GM12875 (cell line): Measurements from ENCODE around the gene ZNF488.

Experiments
- H3K4me3 ChIP-seq: one replicate; pipeline ENCODE4 v1.5.1; 2011; ENCODE audit warnings: low read depth, low read length, control low read depth
- TF ChIP-seq, protein P1 (sequence below): IDR thresholded peaks from 2 replicates; pipeline ENCODE4 v1.5.1; 2011; ENCODE audit warnings: low read depth, mild to moderate bottlenecking, control low read depth, inconsistent platforms, low read length, moderate library complexity, borderline replicate concordance; ENCODE audit not compliant: insufficient read depth

Gene ZNF488

DNA sequence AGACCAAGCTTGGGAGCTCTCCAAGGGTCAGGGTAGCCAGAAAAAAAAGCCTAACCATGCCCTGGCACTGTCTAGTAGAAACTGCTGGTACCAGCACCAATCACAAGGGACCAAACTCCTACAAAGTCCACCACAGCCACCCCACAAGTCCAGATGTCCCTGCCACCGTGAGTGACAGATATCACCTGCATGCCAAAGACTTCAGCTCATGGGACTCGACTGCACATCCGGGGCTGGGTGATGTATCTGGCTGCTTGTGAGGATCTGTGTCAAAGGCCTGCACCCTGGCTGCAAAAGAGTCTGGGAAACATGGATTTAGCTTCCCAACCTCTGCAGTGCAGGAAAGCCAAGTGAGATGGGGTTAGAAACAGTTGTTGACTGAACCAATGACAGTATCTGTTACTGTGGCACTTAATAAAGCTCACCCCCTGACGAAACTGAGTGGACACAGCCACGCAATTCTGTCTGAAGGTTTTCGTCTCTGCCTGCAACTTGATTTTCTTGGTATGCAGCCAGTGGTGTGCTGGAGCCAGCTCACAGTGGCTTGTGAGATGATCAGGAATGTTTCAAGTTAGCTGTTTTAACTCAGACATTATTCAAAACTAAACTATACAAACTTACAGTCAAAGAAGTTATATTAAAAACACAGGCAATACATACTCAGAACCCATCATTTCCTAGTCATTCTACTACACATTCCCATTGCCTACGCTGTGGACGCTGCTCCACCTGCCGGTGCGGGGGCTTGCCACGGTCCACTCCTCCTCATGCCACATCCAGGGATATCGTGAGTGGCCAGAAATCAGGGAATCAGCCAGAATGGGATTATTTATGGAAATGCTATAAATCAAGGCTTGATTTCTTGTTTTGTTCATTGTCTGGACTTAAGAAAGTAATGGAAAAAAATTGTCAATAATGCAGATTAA is 9.2 kb downstream of the ZNF488 start:
- H3K4me3 ChIP-seq: no peak overlapping the region
- TF ChIP-seq, protein P1, sequence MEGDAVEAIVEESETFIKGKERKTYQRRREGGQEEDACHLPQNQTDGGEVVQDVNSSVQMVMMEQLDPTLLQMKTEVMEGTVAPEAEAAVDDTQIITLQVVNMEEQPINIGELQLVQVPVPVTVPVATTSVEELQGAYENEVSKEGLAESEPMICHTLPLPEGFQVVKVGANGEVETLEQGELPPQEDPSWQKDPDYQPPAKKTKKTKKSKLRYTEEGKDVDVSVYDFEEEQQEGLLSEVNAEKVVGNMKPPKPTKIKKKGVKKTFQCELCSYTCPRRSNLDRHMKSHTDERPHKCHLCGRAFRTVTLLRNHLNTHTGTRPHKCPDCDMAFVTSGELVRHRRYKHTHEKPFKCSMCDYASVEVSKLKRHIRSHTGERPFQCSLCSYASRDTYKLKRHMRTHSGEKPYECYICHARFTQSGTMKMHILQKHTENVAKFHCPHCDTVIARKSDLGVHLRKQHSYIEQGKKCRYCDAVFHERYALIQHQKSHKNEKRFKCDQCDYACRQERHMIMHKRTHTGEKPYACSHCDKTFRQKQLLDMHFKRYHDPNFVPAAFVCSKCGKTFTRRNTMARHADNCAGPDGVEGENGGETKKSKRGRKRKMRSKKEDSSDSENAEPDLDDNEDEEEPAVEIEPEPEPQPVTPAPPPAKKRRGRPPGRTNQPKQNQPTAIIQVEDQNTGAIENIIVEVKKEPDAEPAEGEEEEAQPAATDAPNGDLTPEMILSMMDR: no peak

DNA sequence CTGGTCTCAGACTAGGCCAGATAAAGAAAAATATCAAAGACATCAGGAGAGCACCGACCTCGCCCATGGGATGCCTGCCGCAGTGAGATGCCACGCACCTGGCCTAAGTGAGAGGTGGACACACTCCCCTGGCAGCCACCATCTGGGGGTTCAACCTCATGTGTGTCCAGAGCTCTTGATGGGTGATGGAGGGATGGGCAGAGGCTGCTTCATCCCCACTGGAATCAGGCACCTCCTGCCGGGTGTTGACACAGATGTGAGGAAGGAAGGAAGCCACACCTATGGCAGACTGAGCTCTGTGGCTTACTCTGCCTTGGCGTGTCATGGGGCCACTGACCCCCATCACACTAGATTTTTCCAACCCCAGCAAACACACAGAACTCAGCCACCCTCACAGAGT is 11.4 kb downstream of the ZNF488 start:
- TF ChIP-seq, protein P1: no peak
- no peak overlapping the region for H3K4me3 ChIP-seq

DNA sequence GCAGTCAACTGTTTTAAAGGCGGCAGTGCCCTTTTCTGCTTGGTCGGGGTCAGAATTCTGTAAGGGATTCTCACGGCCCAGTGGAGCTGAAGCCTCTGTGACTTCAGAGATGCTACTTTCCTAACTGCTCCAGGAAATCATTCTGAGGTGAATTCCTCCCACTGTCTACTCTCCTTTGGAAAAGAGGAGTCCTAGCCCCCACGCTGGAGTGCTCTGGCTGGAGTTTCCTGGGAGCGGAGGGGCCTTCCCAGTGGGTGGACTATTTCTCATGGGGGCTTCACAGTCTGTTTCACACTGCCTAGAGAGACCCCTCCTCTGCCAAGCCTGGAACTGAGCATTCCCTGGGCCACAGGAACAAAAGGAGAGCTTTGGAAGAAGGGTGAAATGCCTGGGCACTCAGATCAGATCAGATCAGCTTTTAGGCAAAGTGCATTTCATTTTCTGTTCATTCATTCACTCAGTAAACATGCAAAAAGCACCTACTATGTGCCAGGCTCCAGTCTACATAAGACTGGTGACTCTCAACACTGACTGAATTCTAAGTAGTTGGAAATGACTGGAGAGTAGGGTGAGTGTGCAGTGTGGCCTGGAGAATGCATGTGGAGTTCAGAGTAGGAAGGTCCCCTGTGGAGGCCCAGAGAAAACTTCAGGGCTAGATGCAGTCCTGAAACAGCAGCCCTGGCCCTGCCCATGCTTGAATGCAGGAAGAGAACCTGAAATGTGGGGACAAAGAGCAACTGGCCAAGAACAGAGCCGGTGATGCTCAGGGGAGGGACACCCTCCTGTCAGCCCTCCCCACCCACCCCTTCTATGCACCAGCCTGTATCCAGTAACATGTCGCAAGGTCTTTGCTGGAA is 12.2 kb downstream of the ZNF488 start:
- TF ChIP-seq, protein P1: no peak

DNA sequence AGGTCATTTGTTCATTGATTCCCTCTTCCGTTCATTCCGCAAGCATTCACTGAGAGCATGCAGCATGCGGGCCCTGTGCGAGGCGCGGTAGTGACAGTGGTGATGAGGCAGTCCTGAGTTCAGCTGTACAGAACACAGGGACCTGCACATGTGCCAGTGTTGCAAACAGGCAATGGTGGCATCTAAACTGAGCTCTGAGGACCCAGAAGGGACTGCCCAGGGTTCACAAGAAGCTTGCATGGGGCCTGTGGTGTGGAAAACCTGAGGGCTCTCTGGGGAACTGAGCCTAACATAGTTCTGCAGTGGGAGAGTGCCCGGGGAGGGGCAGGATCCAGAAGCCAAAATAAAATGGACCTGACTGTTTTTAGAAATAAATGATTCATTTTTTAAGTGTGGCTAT is 13.2 kb downstream of the ZNF488 start:
- TF ChIP-seq, protein P1: no peak
- no peak overlapping the region for H3K4me3 ChIP-seq

More for the DNA sequence above, 12.2 kb downstream of the ZNF488 start:
- H3K4me3 ChIP-seq: no peak overlapping the region

DNA sequence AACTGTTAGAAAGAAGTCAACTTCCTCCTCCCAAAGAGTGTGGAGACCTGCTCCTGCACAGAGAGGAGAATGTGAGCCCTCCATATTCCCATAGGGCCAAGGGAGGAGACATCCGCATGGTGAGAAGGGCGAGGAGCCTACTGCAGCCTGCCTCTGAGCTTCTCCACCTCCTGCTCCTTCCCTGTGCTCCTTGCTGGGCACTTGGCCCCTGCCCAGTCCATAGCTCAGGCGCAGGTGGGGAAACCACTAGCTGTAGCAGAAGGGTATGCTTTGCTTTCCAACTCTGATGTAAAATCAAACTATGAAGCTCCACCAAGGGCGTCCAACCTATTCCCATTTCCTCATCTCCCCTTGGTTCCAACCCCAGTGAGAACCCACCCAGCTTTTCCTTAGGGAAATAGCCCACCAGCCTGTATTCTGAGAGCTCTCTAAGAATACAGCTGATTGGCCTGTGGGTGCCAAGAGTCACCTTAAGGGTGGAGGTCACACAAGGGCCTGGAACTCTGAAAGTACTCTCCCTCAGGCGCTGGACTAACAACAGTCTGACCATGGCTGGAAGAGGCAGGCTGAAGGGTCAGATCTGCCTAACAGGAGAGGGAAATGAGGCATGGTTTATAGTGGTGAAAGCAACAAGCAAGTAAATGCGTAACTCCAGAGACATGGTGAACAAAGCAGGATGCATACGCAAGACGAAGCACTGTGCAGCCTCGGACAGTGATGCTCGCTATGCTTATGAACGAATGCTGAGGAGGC is 13.9 kb downstream of the ZNF488 start:
- no peak overlapping the region for H3K4me3 ChIP-seq
- TF ChIP-seq, protein P1: no peak

DNA sequence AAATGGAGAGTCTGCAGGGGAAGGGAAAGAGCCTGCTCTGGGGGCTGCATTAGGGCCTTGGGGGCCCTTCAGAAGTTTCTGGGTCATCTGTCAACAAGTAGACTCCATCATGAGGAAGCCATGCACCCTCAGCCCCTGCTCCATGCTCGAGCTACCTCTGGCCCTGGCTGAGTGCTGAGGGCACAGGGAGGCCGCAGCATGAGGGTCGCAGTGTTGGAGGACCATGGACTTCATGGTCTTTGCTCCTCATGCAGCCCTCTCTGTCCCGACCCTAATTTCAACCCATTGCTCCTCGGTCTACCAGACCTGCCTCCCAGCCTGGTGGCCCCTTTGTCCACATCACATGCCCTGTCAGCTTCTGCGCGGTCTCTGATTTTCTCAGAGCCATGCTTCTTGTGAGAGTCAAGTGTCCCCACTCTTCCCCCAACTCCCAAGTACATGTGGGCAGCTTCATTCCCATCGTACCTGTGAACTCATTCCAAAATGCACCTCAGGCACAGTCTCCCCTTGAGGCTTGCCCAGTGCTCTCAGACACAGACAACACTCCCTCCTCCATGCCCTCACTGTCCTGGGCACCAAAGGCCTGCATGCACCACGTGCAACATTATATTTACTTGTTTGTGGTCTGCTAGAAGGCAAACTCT is 14.7 kb downstream of the ZNF488 start:
- H3K4me3 ChIP-seq: no peak overlapping the region
- TF ChIP-seq, protein P1: no peak
